Raji (cell line): ENCODE results near the gene NT5C3B.

ENCODE experiments used
- POLR2A ChIP-seq: IDR thresholded peaks from 2 replicates; pipeline ENCODE4 v1.6.1; 2011; ENCODE audit warnings: low read depth, low read length, control low read depth; ENCODE audit not compliant: insufficient read depth

Gene NT5C3B

GRCh38 chr17:41777157-41777573, 58.9 kb downstream of the NT5C3B start:
- no peak for TF ChIP-seq POLR2A

GRCh38 chr17:41775394-41776226, 60.4 kb downstream of the NT5C3B start:
- no peak for TF ChIP-seq POLR2A
